Measurements from ENCODE around the gene IL11.
"Not testable (repeated sequence)": the region's sequence is repeated elsewhere in the genome, so short reads cannot be mapped to it uniquely, and the experiment has no call there.

IL11 gene

DNA sequence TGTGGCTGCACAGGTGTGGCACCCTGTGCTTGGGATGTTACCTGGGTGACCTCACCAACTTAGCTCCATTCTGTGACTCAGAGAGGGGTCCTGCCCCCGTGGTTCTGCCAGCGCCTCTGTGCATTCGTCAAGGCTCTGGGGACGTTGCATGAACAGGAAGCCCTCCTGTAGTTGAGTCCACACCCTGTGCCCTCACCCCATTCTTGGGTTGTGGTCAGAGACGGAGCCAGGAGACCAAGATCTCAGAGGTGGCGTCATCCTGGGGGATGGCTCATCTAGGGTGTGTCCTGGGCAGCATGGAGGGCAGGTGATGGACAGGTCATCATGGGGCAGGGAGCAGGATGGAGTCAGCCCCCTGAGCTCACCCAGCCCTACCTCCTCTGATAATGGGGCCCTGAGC, 18.2 kb downstream of the IL11 start:
- no peak for DNase-seq (ENCODE audit: low read depth, low spot score)

DNA sequence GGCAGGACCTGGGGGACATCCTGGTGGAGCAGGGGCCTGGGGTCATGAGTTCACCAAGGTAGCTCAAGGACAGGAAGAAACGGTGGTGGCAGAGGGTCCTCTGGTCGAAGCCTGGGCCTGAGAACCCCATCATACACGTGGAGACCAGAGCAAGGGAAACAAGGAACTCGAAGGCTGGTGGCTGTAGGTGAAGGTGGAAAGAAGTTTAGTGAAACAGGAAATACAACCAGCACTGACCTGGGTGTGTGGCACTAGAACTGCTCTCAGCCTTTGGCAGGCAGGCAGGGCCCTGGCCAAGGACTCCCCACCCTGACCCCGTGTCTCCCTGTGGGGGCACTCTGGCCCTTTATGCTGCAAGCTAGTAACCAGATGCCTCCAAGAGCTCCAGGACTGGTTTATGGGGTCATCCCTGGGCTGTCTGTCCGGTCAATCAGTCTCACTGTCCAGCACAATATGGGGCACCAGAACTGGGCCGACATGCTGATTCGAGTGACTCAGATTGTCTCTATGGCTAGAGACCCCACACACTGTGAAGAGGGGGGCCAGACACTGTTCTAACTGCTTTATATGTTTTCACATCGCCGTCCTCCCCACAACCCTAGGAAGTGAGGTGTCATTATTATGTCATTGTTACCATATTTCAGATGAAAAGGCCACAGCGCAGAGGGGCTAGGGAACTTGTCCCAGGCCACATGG, 19.5 kb downstream of the IL11 start:
- no peak for DNase-seq (ENCODE audit: low read depth, low spot score)

DNA sequence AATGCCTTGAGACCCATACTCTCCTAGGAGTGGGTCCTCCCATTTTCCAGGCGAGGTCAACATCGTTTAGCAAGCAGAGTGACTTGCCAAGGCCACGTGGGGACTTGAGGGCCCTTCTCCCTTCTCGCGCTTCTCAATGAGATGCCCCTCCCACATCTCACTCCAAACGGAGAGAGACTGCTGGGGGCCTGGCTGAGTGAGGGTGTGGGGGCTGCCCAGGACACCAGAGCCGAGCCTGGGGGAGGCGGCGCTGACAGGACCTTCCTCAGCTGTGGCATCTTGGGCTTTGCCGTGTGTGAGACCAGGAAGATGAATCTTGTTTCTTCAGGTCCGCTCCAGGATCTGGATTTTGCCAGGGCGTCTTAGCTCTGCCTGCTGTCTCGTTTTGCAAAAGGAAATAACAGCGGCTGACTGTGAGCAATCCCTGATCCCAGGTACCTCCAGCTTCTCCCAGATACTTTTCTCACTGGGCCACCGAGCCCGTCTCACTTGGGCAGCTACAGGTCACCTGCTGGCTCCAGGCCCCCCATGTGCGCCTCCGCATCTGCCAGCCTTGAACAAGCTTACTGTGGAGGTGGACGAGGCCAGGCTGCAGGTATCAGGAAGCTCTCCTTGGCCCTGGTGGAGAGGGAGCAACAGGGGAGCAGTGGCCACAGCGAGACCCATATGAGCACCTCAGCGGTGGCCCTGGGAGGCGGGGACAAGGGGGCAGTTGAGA, 21.8 kb downstream of the IL11 start:
- peak; percentile 69 for DNase-seq (ENCODE audit: low read depth, low spot score)

DNA sequence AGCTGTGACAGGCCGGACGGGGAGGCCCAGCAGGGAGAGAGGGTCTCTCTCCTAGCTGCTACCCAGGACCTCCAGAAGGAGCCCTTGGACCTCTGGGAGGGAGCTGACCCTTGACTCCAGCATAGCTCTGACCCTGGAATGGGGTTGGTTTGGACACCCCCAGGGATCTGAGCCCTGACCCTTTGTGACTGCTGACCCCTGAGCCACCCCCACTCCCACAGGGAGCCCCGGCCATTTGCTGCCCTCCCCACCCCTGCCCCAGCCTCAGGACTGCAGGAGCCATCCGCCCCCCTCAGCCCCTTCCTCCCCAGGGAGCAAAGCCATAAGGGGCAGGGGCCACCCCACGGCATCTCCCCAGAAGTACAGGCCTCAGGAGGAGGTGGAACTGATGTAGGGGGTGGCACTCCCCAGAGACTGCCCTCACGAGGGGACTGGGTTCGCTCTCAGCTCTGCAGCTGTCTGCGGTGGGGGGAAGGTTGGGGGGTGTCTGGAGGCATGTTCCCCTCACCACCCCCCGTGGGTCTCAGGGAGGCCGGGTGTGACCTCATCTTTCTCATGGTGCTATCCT, 22.7 kb downstream of the IL11 start:
- no peak for DNase-seq (ENCODE audit: low read depth, low spot score)

DNA sequence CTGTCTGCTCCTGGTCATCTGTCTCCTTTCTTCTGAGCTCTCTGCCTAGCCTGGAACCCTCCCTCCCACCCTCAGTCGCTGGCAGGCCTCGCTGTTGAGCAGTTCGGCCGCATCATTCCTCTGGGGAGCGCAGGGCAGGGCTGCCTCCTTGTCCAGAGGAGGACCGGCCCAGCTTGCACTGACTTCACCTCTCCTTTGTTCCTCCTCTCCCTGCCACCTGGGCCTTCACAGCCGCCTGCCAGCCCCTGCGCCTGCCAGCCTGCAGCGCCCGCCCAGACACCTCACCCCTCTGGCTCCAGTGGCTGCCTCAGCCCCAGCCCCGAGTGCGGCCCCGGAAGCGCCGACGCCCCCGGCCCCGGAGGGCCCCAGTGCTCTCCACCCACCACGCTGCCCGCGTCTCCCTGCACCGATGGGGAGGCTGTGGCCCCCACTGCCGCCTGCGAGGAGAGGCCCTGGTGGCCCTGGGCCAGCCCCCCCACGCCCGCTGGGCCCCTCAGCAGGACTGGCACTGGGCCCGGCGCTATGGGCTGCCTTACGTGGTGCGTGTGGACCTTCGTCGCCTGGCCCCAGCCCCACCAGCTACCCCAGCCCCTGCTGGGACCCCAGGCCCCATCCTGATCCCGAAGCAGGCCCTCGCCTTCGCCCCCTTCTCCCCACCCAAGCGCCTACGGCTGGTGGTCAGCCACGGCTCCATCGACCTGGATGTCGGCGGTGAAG, 23.4 kb downstream of the IL11 start:
- no peak for DNase-seq (ENCODE audit: low read depth, low spot score)

DNA sequence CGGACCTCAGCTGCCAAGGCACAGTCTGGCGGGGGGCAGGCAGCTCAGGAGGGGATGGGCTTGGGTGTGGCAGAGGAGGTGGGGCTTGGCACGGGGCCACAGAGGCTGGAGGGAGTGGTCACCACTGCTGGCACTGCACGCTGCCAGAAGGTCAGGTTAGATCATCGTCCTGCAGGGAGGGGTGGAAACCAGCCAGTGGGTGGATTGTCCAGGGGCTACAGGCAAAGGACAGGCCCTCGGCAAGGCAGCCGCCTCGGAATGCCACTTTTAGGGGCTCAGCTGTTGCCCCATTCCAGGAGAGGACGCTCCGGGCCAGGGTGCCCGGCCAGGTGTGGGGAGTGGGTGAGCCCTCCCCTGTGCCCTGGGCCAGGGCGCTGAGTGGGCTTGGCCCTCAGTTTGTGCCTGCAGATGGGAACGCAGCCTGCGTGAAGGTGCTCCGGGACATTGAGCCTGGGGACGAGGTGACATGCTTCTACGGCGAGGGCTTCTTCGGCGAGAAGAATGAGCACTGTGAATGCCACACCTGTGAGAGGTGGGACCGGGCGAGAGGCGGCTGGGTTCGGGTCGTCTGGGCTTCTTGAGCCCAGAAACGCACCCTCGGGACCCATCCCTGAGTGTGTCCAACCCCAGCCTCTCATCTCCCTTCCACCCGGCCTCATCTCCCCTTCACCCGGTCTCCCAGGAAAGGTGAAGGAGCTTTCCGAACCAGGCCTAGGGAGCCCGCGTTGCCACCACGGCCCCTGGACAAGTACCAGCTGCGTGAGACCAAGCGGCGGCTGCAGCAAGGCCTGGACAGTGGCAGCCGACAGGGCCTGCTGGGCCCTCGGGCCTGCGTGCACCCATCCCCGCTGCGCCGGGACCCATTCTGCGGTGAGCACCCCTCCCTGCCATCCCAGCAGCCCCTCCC, 24.2 kb downstream of the IL11 start:
- DNase-seq (ENCODE audit: low read depth, low spot score), result no peak

DNA sequence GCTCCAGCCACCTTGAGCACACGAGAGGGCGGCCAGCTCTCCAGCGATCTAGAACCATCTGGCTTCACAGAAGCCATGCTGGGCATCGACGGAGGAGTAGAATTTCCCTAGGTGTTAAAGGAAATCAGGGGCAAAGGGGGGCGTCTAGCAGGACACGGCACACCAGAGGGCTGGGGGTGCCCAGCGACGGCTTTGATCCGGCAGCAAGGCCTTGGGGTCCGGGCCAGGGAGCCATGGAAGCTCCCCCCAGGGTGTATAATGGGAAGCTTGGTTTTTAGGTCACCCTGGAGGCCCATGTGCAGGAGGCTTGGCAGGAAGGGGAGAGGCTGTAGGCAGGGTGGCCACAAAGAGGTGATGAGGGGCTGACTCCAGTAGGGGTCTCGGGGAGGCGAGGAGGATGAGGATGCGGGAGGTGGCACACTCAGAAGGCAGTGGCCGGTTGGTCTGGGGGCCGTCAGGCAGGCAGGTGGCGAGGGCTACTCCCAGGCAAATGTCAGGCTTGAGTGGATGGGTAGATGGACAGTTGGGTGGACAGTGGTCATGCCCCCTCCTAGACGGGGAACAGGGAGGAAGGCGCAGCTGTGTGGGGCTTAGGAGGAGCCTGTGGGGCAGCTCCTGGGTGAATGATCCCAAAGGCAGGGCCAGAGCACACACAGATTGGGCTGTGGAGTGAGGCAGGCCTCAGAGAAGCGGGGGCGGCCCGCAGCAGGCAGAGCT, 25.0 kb downstream of the IL11 start:
- DNase-seq (ENCODE audit: low read depth, low spot score), result no peak

DNA sequence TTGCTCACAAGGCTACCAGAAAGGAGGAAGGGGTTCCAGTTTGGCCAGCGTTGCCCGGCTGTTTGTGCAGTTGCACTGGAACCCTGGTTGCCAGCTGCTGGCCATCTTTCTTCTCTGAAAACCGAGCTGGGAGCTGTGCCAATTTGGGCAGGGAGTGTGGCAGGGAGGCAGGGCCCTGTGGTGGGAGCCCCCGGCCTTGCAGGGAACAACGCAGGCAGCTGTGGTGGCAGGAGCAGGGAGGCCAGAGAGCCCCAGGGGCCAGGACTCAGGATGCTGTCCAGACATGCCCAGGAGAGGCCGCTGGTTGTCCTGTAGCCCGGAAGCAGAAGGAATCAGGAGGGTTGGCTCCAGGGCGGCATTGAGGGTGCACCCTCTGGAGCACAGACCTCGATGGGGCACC, 25.8 kb downstream of the IL11 start:
- DNase-seq (ENCODE audit: low read depth, low spot score), result peak; percentile 30

DNA sequence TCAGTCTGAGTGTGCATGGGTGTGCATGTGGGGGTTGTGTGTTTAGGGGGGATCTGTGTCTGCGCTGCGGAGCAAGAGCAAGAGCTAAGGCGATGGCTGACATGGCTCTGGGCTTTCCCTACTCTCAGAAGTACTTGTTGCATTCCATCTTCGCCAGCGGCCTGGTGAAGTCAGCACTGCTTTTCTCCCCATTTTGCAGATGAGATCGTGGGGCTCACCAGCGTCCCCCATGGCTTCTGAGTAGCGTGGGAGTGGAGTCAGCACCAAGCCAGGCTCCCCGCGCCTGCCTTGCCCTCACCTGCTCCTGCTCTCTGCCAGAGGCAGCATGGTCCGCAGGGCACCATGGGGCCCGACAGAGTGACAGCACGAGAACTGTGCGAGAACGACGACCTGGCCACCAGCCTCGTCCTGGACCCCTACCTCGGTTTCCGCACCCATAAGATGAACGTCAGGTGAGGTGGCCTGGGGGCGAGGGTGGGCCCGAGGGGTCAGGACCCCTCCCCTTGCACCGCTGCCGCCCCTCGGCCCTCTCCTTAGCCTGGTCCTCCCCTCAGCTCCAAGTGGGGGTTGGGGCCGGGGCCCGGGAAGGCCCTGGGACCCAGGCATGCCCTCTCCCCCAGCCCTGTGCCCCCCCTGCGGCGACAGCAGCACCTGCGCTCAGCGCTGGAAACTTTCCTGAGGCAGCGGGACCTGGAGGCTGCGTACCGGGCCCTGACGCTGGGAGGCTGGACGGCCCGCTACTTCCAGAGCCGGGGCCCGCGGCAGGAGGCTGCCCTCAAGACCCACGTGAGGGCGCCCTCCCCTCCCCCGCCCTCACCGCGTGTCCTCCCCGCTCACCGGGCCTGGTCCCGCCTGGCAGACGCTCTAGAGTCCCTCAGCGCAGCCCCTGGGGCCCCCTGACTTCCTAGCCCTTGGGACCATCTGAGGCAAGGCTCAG, 28.4 kb downstream of the IL11 start:
- no peak for DNase-seq (ENCODE audit: low read depth, low spot score)

DNA sequence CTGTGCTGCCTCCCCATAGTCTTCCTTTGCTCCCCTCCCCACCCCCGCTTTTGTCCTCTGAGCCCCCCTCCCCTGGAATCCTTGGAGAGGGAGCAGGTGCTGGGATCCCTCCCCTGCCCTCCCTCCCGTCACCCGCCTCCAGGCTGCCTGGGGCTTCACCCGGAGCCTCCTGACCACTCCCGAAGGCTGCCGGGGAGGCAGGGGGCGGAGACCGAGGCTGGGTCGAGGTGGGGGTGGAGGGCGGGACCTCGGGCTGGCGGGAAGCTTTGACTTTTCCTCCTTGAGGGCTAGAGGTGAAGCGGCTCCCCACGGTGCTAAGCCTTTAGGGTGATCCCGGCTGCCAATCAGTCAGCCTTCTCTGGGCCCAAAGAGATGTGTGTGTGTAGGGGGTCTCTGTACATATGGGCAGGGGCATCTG, 29.1 kb downstream of the IL11 start:
- DNase-seq (ENCODE audit: low read depth, low spot score), result peak; percentile 67

DNA sequence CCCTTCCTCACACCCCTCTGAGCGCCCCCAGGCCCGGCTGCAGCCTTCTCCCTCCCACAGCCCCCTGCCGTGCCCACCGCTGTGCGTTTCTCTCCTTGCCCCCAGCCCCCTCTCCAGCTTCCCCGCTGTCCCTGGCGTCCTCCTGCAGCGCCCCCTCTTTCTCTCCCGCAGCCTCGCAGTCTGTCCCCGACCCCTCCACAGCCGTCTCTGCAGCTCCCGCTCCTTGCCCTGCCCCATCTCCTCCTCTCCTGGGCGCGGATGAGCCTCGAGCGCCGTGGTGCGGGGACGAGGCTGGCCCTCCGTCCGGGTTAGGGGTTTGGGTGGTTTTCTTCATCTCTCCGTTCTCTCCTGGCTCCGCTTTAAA, 29.5 kb downstream of the IL11 start:
- DNase-seq (ENCODE audit: low read depth, low spot score), result peak; percentile 36

DNA sequence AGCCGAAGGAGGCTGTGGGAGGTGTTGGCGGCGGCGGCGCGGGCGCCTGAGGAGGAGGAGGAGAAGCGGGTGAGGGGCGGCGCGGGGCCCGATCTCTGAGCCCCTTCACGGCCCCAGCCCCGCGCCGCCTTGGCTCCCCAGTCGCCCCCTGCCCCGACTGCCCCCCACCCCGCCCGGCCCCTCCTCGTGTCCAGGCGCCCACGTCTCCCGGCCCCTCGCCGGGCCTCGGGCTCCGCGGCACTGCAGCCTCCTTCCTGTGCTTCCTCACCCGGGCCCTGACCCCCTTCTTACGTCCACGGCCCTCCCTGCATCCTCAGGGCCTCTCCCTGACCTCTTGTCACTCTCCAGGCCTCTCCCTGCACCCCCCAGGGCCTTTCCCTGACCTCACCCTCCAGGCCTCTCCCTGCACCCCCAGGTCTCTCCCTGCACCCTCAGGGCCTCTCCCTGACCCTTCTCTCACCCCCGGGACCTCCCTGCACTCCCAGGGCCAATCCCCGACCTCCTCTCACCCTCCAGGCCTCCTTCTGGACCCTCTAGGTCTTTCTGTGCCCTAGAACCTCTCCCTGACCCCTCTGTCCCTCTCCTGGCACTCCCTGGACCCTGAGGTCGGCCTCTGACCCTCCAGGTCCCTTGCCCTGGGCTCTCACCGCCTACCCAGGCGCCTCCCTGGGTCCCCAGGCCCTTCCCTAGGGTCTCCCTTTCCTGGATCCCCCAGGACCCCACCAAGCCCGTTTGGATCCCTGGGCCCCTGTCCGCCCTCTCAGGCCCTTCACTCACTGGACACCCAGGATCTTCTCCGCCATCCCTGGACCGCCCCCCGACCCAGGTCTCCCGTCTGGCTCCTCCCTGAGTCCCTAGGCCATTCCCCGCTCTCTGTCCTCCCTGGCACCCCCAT, 30.1 kb downstream of the IL11 start:
- peak; percentile 47 for DNase-seq (ENCODE audit: low read depth, low spot score)

DNA sequence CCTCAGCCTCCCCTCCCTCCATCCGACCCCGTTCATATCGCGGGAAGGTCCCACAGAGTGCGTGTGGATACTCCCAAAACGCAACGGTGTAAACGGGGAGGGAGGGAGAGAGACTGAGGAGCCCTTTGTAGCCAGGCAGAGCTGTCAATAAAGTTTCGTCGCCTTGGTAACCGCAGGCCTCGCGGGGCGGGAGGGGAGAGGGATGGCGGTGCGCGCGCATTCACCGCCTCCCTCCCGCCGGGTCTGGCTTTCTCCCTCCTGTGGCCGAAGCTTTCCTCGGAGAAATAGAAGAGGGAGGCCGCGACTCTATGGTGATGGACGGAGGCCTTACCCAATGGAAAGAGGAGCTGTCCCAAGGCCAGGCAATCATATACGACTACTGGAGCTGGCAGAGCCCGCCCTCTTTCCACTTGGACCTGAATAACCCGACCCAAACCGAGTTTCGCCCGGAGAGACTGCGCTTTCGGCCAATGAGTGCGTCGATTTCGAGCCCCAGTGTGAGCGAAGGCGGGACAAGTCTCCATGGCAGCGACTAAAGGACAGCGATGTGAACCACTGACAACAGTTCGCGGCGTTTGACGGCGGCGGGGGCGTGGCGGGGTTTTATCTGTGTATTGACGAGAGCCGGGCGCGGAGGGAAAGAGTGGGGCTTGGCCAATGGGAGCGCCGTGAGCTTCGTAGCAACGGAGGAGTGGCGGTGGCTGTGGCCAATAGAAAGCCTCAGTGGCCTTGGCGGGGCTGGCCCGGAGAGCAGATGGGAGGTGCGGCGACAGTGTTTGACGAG, 31.0 kb downstream of the IL11 start, which contains the start of gene KMT5C:
Gene KMT5C, plus strand, starts transcription at position 772 of the 784 bp plus-strand sequence. CDS start 2,061 bp downstream, outside the sequence.
- DNase-seq (ENCODE audit: low read depth, low spot score), result peak; percentile 100

DNA sequence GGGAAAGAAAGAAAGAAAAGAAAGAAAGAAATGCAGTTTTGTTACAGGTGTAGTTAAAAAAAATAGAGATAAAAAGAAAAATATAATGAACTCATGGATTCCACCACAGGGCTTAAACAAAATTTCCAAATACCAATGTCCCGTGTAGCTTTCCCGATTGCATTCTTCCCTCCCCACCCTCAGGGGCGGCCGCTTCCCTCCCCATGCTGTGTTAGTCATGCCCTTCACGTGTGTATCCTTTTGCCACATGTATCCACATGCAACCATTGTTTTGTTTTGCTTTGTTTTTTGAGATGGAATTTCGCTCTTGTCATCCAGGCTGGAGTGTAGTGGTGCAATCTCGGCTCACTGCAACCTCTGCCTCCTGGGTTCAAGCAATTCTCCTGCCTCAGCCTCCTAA, 34.2 kb downstream of the IL11 start:
- no peak for DNase-seq (ENCODE audit: low read depth, low spot score)

DNA sequence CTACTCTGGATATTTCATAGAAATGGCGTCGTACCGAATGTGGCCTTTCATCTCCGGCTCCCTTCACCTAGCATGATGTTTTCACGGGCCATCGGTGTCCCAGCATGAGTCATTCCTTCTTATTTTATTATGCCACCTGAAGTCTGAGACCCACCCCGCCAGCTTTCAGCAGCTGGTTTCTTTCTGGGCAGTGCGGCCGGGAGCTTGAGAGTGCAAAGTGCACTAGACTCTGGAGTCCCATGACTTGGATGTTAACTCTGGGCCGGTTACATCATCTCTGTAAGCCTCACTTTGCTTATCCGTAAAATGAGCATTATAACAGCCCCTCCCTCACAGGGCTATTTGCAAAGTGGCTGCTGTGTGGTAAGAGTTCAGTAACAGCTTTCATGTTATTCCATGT, 36.4 kb downstream of the IL11 start:
- DNase-seq (ENCODE audit: low read depth, low spot score), result no peak

DNA sequence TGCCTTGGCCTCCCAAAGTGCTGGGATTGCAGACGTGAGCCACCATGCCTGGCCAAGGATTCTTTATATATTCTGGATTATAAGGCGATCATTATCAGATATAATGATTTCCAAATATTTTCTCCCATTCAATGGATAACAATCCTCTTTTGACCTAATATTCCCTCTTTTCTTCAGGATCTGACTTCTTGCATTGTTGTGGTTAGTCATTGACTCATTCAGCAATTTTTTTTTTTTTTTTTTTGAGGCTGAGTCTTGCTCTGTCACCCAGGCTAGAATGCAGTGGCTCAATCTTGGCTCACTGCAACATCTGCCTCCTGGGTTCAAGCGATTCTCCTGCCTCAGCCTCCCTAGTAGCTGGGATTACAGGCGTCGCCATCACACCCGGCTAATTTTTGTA, 40.5 kb downstream of the IL11 start:
- not testable (repeated sequence) for DNase-seq (ENCODE audit: low read depth, low spot score)

DNA sequence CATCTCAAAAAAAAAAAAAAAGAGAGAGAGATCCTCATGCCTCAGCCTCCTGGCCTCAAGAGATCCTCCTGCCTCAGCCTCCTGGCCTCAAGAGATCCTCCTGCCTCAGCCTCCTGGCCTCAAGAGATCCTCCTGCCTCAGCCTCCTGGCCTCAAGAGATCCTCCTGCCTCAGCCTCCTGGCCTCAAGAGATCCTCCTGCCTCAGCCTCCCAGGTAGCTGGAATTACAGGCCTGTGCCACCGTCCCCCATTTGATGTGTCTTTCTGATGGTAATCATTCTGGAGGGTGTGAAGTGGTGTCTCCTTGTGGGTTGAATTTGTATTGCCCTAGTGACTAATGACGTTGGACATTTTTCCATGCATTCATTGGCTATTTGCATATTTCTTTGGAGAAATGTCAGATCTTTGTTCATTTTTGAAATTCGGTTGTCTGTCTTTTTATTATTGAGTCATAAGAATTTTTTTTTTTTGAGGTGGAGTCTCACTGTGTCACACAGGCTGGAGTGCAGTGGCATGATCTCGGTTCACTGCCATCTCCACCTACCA, 41.4 kb downstream of the IL11 start:
- DNase-seq (ENCODE audit: low read depth, low spot score), result not testable (repeated sequence)
